ENCODE measurements around the gene TMEM132D. TPM values are rescaled to one million over a fixed set of nuclear protein-coding genes. Genes with fewer than 3 reads are reported as not detected.

TMEM132D gene
- total and polyA plus RNA-seq, 2 of the 4 experiments (the other 2 are of a cell fraction) = not detected

GRCh38 chr12:129564768-129565167 is 339.1 kb downstream of the TMEM132D start:
- BruUV-seq (replicated peaks) = no TSS peak
- no peak overlapping the region for H3K14ac ChIP-seq (replicated peaks; ENCODE audit: low read depth, low read length)
- H4K8ac ChIP-seq (ENCODE audit: low read depth in 2 of 2, low read length in 2 of 2) = no peak overlapping the region
- CTCF ChIA-PET = no interaction called here
- H3K4me1 ChIP-seq (ENCODE audit: control insufficient read depth, insufficient read depth, low read length) = no peaks in the 10 kb centered on the region
- peaks cover 15% of the 10 kb centered on the region for H3K9me3 ChIP-seq (ENCODE audit: control insufficient read depth, insufficient read depth, low read length)
- no peak overlapping the region for H3K23ac ChIP-seq (ENCODE audit: low read depth, low read length)
- intact Hi-C loops (cut with micrococcal nuclease) = no loop called here
- no peak overlapping the region for H2BK5ac ChIP-seq (ENCODE audit: low read depth, low read length, poor library complexity, severe bottlenecking)
- no peak overlapping the region for H3K4ac ChIP-seq (ENCODE audit: low read depth, low read length)
- dilution Hi-C loops (cut with HindIII; ENCODE audit: low sequenced_read_pairs, unreplicated experiment) = no loop called here
- no peak overlapping the region for H4K91ac ChIP-seq (ENCODE audit: insufficient read depth, low read depth, low read length)
- H3K9me1 ChIP-seq (ENCODE audit: insufficient read depth, low read length) = no peaks in the 10 kb centered on the region
- no peak overlapping the region for H3K4me3 ChIP-seq (ENCODE audit: insufficient read depth, low read depth, low read length)
- no peak overlapping the region for H2BK120ac ChIP-seq (ENCODE audit: low read depth, low read length)
- H2BK15ac ChIP-seq (ENCODE audit: low read depth, low read length) = no peak overlapping the region
- H3K9ac ChIP-seq (ENCODE audit: low read depth, low read length) = no peak overlapping the region
- no CpG with 5 or more reads among the region's 2 CpGs for WGBS, 2 experiments (ENCODE audit: extremely low coverage in 2 of 2, insufficient read length in 1 of 2)
- no peak overlapping the region for H3K27ac ChIP-seq (ENCODE audit: insufficient read depth, low read length)
- no peak overlapping the region for H4K5ac ChIP-seq (ENCODE audit: low read depth, low read length)
- no peak for TF ChIP-seq SMC3 (IDR thresholded peaks at IDR 0.05; ENCODE audit: low read depth, low read length)
- TF ChIP-seq RAD21 (IDR thresholded peaks at IDR 0.05; ENCODE audit: low read length) = no peak
- TF ChIP-seq NFE2L2 (IDR thresholded peaks at IDR 0.05; ENCODE audit: low read depth, low read length) = no peak
- TF ChIP-seq MAFK (IDR thresholded peaks at IDR 0.05; ENCODE audit: low read depth, low read length) = no peak
- no peak for TF ChIP-seq RFX5 (IDR thresholded peaks at IDR 0.05; ENCODE audit: low read depth, low read length)
- TF ChIP-seq RCOR1 (IDR thresholded peaks at IDR 0.05; ENCODE audit: insufficient replicate concordance, low read length) = no peak
- TF ChIP-seq MAZ (IDR thresholded peaks at IDR 0.05; ENCODE audit: borderline replicate concordance, low read depth, low read length) = no peak
- TF ChIP-seq POLR2A (IDR thresholded peaks at IDR 0.05; ENCODE audit: low read depth, low read length) = no peak
- TF ChIP-seq CTCF (conservative IDR thresholded peaks at IDR 0.05; ENCODE audit: low read depth, low read length) = no peak
- TF ChIP-seq, protein P1, sequence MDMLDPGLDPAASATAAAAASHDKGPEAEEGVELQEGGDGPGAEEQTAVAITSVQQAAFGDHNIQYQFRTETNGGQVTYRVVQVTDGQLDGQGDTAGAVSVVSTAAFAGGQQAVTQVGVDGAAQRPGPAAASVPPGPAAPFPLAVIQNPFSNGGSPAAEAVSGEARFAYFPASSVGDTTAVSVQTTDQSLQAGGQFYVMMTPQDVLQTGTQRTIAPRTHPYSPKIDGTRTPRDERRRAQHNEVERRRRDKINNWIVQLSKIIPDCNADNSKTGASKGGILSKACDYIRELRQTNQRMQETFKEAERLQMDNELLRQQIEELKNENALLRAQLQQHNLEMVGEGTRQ (IDR thresholded peaks at IDR 0.05; ENCODE audit: low read depth, low read length) = no peak
- TF ChIP-seq MXI1 (IDR thresholded peaks at IDR 0.05; ENCODE audit: borderline replicate concordance, low read depth, low read length) = no peak
- no peak for TF ChIP-seq CEBPB (IDR thresholded peaks at IDR 0.05; ENCODE audit: low read depth, low read length)
- TF ChIP-seq FOS (IDR thresholded peaks at IDR 0.05; ENCODE audit: low read depth, low read length) = no peak
- no peak overlapping the region for H2BK20ac ChIP-seq (ENCODE audit: low read depth, low read length)
- no peaks in the 10 kb centered on the region for H4K20me1 ChIP-seq (ENCODE audit: insufficient read depth, low read length)
- no peaks in the 10 kb centered on the region for H3K36me3 ChIP-seq (ENCODE audit: control insufficient read depth, insufficient read depth, low read length)
- H2AFZ ChIP-seq (replicated peaks; ENCODE audit: low read length, poor library complexity) = no peak overlapping the region
- in situ Hi-C loops (cut with MboI; ENCODE audit: low sequenced_read_pairs) = no loop called here
- no peaks in the 10 kb centered on the region for H3K79me1 ChIP-seq (ENCODE audit: low read depth in 1 of 2, low read length in 2 of 2)
- ATAC-seq (ENCODE audit: low read depth) = no peak
- H2AK5ac ChIP-seq (ENCODE audit: low read depth, low read length) = no peak overlapping the region
- no peak overlapping the region for H3K18ac ChIP-seq (ENCODE audit: low read depth, low read length)
- no peak overlapping the region for H3K4me2 ChIP-seq (ENCODE audit: low read depth, low read length)
- POLR2A ChIA-PET (ENCODE audit: unreplicated experiment) = no interaction called here
- H2AK9ac ChIP-seq (replicated peaks; ENCODE audit: low read depth, low read length, poor library complexity) = no peak overlapping the region
- H3K56ac ChIP-seq (ENCODE audit: extremely low read depth, insufficient read depth, low read length) = no peak overlapping the region
- no peak for DNase-seq
- no peaks in the 10 kb centered on the region for H3K27me3 ChIP-seq (ENCODE audit: control insufficient read depth, insufficient read depth, low read length)
